Naive thymus-derived CD8-positive, alpha-beta T cell (primary cell): ENCODE data around the gene GRK5. TPM values are rescaled to one million over a fixed set of nuclear protein-coding genes. Genes with fewer than 3 reads are reported as not detected.

ENCODE experiments used
- ATAC-seq, 2 donors: fragments of 150-1000 bp; cut with Tn5 transposase in 1 of 2; sonication (Bioruptor Pico), chemical (Tn5 transposase) in 1 of 2; 1 replicate in 1 of 2; 2 replicates in 1 of 2; pipeline ENCODE4 v1.10.0; 2021; ENCODE audit warnings: mild to moderate bottlenecking in 2 of 2, moderate library complexity in 2 of 2
- POLR2A ChIA-PET: fragments of 350-600 bp; sonication (Branson Sonifier 250); formaldehyde crosslinking; loops from one replicate; lab custom pipeline; 2021; ENCODE audit warnings: antibody characterized with exemption; lab: Charles Lee
- DNase-seq, 10 donors: peaks; one replicate each; pipeline versions ENCODE4 v3.0.0 to v3.0.0-alpha.2; 2020 to 2022
- H3K27ac Mint-ChIP-seq, 10 donors: one replicate each; pipeline ENCODE4 v1.8.0; 2020 to 2022; ENCODE audit warnings: mild to moderate bottlenecking in 10 of 10, mixed read lengths in 10 of 10, moderate library complexity in 4 of 10, inconsistent platforms in 1 of 10
- H3K27me3 Mint-ChIP-seq, 5 donors: one replicate each; pipeline ENCODE4 v1.8.0; 2021 to 2022; ENCODE audit warnings: mixed read lengths in 5 of 5
- H3K36me3 Mint-ChIP-seq, 3 donors: one replicate each; pipeline ENCODE4 v1.8.0; 2020 to 2022; ENCODE audit warnings: mixed read lengths in 3 of 3, mild to moderate bottlenecking in 2 of 3, inconsistent platforms in 1 of 3
- H3K4me1 Mint-ChIP-seq, 4 donors: one replicate each; pipeline ENCODE4 v1.8.0; 2021 to 2022; ENCODE audit warnings: mixed read lengths in 4 of 4
- H3K4me3 Mint-ChIP-seq, 10 donors: one replicate each; pipeline ENCODE4 v1.8.0; 2020 to 2022; ENCODE audit warnings: mild to moderate bottlenecking in 10 of 10, mixed read lengths in 10 of 10, moderate library complexity in 6 of 10, inconsistent platforms in 1 of 10
- H3K9me3 Mint-ChIP-seq, 9 donors: one replicate each; pipeline ENCODE4 v1.8.0; 2020 to 2022; ENCODE audit warnings: mixed read lengths in 9 of 9, mild to moderate bottlenecking in 3 of 9, inconsistent platforms in 1 of 9, moderate library complexity in 1 of 9
- polyA plus RNA-seq, 3 donors: library from polyadenylated mRNA; unstranded; fragments of 300-500 nt; fragmentation: Illumina TruSeq; gene quantifications; one replicate each; pipeline ENCODE4 v1.2.3, GENCODE V29; 2021
- total RNA-seq, 8 experiments: library from RNA in 2 of 8; stranded (reverse) in 2 of 8; gene quantifications; one replicate each; pipeline ENCODE4 v1.2.3 and lab custom pipeline; 2021 to 2026

GRK5 gene
- total and polyA plus RNA-seq, 5 experiments from 2014 or later: 4.4 to 23.2 (median 11.0) TPM

GRCh38 chr10:119367841-119368549 is 160.6 kb downstream of the GRK5 start:
- H3K27ac Mint-ChIP-seq: no peak overlapping the region
- ATAC-seq (no peak), DNase-seq (peak in 1 of 10 donors; percentile 56)
- H3K36me3 Mint-ChIP-seq: peaks cover 0 to 5% (median 3%) of the 10 kb centered on the region in 3 donors
- no peak overlapping the region for H3K4me3 Mint-ChIP-seq
- no peaks in the 10 kb centered on the region for H3K27me3 Mint-ChIP-seq
- peaks cover 9 to 42% (median 15%) of the 10 kb centered on the region in 4 donors for H3K4me1 Mint-ChIP-seq
- H3K9me3 Mint-ChIP-seq: no peaks in the 10 kb centered on the region
- POLR2A ChIA-PET: interaction anchor here (0.5 kb wide), 1 partner anchor 272 kb away, joined by 3 read pairs; no protein-coding TSS in a partner anchor

- Mint-ChIP-seq H3K9me3 (no peaks in the 10 kb centered on the region), H3K27me3 (no peaks in the 10 kb centered on the region), H3K27ac (peak overlapping the region in 1 of 10 donors; percentile 92), H3K36me3 (peaks cover 0 to 5% (median 3%) of the 10 kb centered on the region in 3 donors), H3K4me1 (peaks cover 9 to 48% (median 18%) of the 10 kb centered on the region in 4 donors), H3K4me3 (peak overlapping the region in 1 of 10 donors; percentile 80)
- POLR2A ChIA-PET: no interaction called here
- DNase-seq (peak in 1 of 10 donors; percentile 21), ATAC-seq (no peak)
Measured at GRCh38 chr10:119368581-119368980, 161.2 kb downstream of the GRK5 start.

- H3K36me3 Mint-ChIP-seq: peaks cover 0 to 5% (median 3%) of the 10 kb centered on the region in 3 donors
- ATAC-seq: no peak
- DNase-seq: peak in 1 of 10 donors; percentile 53
- POLR2A ChIA-PET: no interaction called here
- peak overlapping the region in 4 of 10 donors; percentile 32 to 92 (median 76) for H3K27ac Mint-ChIP-seq
- no peaks in the 10 kb centered on the region for H3K27me3 Mint-ChIP-seq
- H3K9me3 Mint-ChIP-seq: no peaks in the 10 kb centered on the region
- peak overlapping the region in 1 of 10 donors; percentile 80 for H3K4me3 Mint-ChIP-seq
- H3K4me1 Mint-ChIP-seq: peaks cover 9 to 54% (median 20%) of the 10 kb centered on the region in 4 donors
Measured at GRCh38 chr10:119368991-119369869, 161.9 kb downstream of the GRK5 start.

- H3K4me3 Mint-ChIP-seq: peak overlapping the region in 2 of 10 donors; percentile 30 to 80
Measured at GRCh38 chr10:119370111-119370741, 162.9 kb downstream of the GRK5 start.

GRCh38 chr10:119370972-119371703 is 163.8 kb downstream of the GRK5 start:
- peaks cover 0 to 3% (median 0%) of the 10 kb centered on the region in 3 donors for H3K36me3 Mint-ChIP-seq
- no peaks in the 10 kb centered on the region for H3K9me3 Mint-ChIP-seq
- ATAC-seq (no peak), DNase-seq (peak in 1 of 10 donors; percentile 35)
- H3K4me3 Mint-ChIP-seq: peak overlapping the region in 1 of 10 donors; percentile 4
- H3K27me3 Mint-ChIP-seq: no peaks in the 10 kb centered on the region
- peaks cover 16 to 65% (median 27%) of the 10 kb centered on the region in 4 donors for H3K4me1 Mint-ChIP-seq
- peak overlapping the region in 2 of 10 donors; percentile 71 to 92 for H3K27ac Mint-ChIP-seq
- POLR2A ChIA-PET: interaction anchor here (0.7 kb wide), 1 partner anchor 173 kb away, joined by 4 read pairs; no protein-coding TSS in a partner anchor

More at GRCh38 chr10:119370111-119370741, 162.9 kb downstream of the GRK5 start:
- Mint-ChIP-seq H3K27ac (peak overlapping the region in 8 of 10 donors; percentile 17 to 92 (median 56)), H3K4me1 (peaks cover 11 to 63% (median 23%) of the 10 kb centered on the region in 4 donors), H3K36me3 (peaks cover 0 to 3% (median 2%) of the 10 kb centered on the region in 3 donors), H3K27me3 (no peaks in the 10 kb centered on the region), H3K9me3 (no peaks in the 10 kb centered on the region)
- no peak for ATAC-seq
- DNase-seq: peak in 1 of 10 donors; percentile 37
- POLR2A ChIA-PET: no interaction called here

GRCh38 chr10:119371704-119372663 is 164.6 kb downstream of the GRK5 start:
- Mint-ChIP-seq H3K4me3 (no peak overlapping the region), H3K9me3 (no peaks in the 10 kb centered on the region), H3K27ac (peak overlapping the region in 1 of 10 donors; percentile 66), H3K36me3 (peaks cover 0 to 3% (median 0%) of the 10 kb centered on the region in 3 donors), H3K27me3 (no peaks in the 10 kb centered on the region), H3K4me1 (peaks cover 17 to 65% (median 27%) of the 10 kb centered on the region in 4 donors)
- ATAC-seq (no peak), DNase-seq (peak in 1 of 10 donors; percentile 31)
- POLR2A ChIA-PET: no interaction called here

GRCh38 chr10:119373294-119374102 is 166.1 kb downstream of the GRK5 start:
- Mint-ChIP-seq H3K9me3 (no peaks in the 10 kb centered on the region), H3K36me3 (peaks cover 0 to 3% (median 0%) of the 10 kb centered on the region in 3 donors), H3K4me1 (peaks cover 15 to 57% (median 24%) of the 10 kb centered on the region in 4 donors), H3K27ac (peak overlapping the region in 2 of 10 donors; percentile 4 to 66), H3K27me3 (no peaks in the 10 kb centered on the region), H3K4me3 (peak overlapping the region in 1 of 10 donors; percentile 9)
- DNase-seq: peak in 1 of 10 donors; percentile 11
- POLR2A ChIA-PET: no interaction called here
- no peak for ATAC-seq

- Mint-ChIP-seq H3K36me3 (peaks cover 0 to 3% (median 0%) of the 10 kb centered on the region in 3 donors), H3K27me3 (no peaks in the 10 kb centered on the region), H3K4me3 (no peak overlapping the region), H3K27ac (peak overlapping the region in 2 of 10 donors; percentile 4 to 66), H3K4me1 (peaks cover 15 to 54% (median 27%) of the 10 kb centered on the region in 4 donors), H3K9me3 (no peaks in the 10 kb centered on the region)
- POLR2A ChIA-PET: no interaction called here
- no peak for ATAC-seq
- DNase-seq: peak in 1 of 10 donors; percentile 28
Measured at GRCh38 chr10:119374236-119374635, 166.9 kb downstream of the GRK5 start.

- H3K9me3 Mint-ChIP-seq: no peaks in the 10 kb centered on the region
- DNase-seq (peak in 1 of 10 donors; percentile 18), ATAC-seq (no peak)
- peak overlapping the region in 4 of 10 donors; percentile 18 to 80 (median 40) for H3K27ac Mint-ChIP-seq
- peaks cover 0 to 9% (median 6%) of the 10 kb centered on the region in 3 donors for H3K36me3 Mint-ChIP-seq
- no peak overlapping the region for H3K4me3 Mint-ChIP-seq
- peaks cover 14 to 46% (median 28%) of the 10 kb centered on the region in 4 donors for H3K4me1 Mint-ChIP-seq
- POLR2A ChIA-PET: interaction anchor here (0.8 kb wide), 1 partner anchor 168 kb away, joined by 3 read pairs; no protein-coding TSS in a partner anchor
- no peaks in the 10 kb centered on the region for H3K27me3 Mint-ChIP-seq
Measured at GRCh38 chr10:119375574-119376272, 168.4 kb downstream of the GRK5 start.
